CD4-positive, alpha-beta T cell treated with Interleukin-17A for 1 hour (primary cell): ENCODE results near the gene LRRC8E.

Source experiments
- DNase-seq: peaks from one replicate; pipeline ENCODE4 v3.0.0-alpha.2; 2020

The LRRC8E gene

DNA sequence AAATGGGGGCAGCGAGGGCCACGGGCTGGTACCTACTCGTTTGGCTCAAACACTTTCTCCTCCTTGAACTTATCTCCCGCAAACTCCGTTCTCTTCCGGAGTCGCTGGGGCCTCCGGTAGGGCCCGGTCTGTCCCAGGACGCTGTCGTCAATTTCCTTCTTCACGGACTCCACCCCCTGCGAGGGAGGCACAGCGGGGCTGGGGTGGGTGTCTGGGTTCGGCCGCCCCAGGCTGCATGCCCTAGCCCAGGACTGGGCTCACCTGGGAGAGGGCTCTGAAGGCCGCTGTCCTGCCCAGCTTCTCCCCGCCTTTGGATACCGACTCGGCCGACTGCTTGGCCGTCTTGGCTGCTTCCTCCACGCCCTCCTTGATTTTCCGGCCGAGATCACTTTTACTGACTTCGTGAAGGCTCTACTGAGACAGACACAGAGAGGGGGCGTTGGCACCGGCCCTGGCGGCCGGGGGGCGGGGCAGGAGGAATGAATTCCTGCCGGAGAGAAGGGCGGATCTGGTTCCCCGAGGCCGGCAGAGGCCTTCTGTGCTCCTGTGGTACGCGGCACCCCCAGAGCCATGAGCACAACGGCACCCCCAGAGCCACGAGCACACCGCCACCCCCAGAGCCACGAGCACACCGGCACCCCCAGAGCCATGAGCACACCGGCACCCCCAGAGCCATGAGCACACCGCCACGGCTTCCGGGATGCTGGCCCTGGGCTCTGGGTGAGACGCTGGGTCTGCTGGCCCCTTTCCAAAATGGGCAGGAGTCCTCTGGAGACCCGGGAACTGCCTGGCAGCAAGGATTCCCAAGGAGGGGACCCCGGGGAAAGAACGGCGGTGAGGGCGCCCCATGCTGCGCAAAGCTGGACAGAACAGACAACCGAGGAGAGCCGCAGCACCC, 45.8 kb downstream of the LRRC8E start:
- DNase-seq: no peak

DNA sequence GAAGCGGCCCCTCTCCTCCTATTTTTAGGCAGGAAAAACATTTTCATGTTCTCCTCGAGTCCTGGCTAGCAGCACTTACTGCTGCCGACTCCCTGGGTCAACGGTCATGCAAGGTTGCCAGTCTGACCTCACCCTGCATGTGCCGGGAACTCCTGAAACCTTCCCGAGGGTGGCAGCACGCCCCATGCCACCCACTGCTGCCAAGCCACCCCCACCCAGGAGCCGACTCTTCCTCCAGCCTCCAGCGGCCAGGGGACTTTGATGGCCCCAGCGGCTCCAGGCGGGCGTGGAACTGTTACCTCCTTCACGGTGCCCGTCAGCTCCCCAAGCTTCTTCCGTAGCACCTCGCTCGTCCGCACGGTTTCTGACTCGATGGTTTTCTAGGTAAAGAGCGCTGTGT, 46.5 kb downstream of the LRRC8E start:
- DNase-seq: no peak

DNA sequence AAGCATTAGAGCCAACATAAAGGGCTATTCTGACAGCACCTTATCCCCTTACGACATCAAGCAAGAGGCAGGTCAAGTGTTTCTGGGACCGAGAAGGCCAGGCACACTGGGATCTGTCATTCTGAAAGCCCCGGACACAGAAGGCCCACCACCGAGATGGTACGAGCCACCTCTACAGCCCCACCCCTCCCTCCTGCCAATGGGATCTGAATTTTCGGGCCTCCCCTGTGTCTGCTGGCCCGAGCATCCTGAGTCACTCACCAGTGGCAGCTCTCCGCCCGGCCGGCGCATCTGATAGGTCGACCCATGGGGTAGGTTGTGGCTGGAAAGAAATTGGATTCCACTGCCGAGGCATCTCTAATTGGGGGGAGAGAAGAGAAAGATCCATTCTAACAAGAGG, 52.5 kb downstream of the LRRC8E start:
- DNase-seq: no peak

DNA sequence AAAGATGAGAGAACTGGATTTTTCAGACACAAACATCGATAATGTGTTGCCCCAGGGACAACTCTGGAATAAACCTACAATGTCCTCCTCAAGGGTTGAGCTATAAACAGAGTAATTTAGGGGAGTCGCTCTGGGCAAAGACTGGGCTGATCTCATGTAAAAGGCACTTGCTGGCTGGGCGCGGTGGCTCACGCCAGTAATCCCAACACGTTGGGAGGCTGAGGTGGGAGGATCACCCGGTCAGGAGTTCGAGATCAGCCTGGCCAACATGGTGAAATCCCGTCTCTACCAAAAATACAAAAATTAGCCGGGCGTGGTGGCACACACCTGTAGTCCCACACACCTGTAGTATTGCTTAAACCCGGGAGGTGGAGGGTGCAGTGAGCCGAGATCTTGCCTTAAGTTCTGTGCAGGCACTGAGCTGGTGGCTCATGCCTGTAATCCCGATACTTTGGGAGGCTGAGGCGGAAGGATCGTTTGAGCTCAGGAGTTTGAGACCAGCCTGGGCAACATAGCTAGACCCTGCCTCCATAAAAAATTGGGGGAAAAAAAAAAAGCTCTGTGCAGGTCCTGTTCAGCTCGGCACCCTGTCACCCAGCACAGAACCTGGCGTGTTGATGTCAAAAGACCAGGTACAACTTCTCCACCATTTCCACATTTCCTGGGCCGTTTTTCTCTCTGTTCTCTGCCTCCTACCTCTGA, 53.7 kb downstream of the LRRC8E start:
- DNase-seq: no peak

DNA sequence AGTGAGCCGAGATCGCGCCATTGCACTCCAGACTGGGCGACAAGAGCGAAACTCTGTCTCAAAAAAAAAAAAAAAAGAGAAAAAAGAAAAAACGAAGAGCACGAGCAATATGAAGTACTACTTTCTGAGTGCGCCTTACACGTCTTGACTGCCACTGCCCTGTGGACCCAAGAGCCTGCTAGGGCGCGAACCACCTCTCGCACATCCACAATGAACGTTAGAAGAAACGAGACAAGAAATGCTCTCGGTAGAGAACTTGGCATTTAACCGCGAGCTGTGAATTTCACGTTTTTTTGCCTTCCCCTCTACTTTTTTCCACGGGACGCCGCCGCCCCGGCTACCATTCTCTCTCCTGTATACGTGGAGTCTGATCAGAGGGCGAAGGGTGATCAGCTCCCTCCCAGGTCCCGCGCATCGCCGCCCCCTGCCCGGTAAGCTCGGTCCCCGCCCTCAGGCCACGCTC, 54.7 kb downstream of the LRRC8E start:
- no peak for DNase-seq

DNA sequence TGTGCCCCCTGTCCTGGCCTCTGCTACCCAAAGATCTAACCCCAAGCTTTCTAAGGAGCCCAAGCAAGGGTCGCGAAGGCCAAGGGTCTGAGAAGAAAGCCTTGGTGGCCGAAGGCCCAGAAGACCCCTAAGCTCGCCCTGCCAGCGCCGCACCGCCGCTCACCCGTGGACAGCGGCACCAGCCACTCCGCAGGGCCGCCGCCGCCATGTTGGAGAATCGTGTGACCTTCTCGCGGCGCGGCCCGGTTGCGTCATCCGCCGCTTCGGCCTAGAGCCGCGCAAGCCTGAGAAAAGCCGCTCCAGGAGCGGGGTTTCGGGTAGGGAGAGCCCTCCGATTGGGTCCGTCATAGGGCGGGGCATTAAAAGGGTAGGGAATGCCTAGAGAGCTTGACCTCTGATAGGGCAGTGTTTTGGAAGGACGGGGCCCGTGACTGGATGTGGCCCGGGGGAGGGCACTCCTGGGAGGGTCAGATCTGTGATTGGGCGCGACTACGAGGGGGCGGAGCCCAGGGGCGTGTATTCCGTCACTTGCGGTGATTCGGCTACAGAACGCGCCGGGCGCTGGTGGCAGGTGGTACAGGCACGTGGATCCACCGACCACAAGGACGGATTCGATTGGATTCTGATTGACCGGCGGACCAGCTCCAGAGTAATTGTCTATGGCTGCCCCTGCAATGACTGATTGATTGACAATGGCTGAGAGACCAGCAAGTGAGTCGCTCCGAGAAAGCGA, 55.3 kb downstream of the LRRC8E start, which contains the start of gene TIMM44:
Gene TIMM44, minus strand, starts transcription at position 223 of the 733 bp plus-strand sequence. Its CDS starts 15 bp downstream, at position 208.
- DNase-seq: peak; percentile 100

DNA sequence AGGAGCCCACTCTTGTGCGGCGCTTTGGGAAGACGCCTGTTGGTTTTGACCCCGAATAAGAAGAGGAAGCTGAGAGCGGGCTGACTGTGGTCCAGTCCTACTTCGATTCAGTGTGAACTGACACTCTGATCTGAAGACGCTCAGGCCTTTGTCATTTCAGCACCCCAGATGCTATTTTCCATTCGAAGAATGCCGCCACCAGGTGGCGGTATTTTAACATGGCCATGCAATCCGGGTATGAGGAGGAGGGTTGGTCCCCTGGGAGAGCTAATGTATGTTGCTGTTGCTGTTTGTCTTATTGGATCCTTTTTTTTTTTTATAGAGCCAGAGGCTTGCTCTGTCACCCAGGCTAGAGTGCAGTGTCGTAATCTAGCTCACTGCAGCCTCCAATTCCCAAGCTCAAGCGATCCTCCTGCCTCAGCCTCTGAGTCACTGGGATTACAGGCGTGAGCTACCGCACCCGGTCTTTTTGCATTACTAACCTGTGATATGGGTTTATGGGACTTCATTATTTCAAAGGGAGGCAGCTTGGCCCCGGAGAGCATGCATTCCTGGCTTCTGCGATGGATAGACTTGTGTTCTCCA, 56.0 kb downstream of the LRRC8E start:
- DNase-seq: peak; percentile 89

DNA sequence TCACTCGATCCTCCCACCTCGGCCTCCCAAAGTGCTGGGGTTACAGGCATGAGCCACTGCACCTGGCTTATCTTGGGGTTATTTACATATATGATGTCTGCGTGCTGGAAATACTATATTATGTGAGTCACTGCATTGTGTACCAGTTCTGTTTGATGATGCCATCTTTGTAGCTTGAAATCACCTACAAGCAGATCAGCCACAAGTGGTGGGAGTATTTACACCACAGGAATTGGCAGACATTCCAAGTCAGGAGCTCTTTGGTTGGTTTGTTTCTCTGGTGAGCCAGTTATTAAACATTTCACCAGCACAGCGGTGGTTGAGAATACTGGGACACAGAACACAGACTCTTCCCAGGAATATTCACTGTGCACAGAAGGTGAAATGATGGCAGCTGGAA, 59.6 kb downstream of the LRRC8E start:
- no peak for DNase-seq
